ENCODE data around the gene DMRT2.

The DMRT2 gene

GRCh38 chr9:1096155-1096964 is 46.2 kb downstream of the DMRT2 start:
- no peak for DNase-seq

- no peak for DNase-seq
Measured at GRCh38 chr9:1098551-1098950, 48.4 kb downstream of the DMRT2 start.

DNA sequence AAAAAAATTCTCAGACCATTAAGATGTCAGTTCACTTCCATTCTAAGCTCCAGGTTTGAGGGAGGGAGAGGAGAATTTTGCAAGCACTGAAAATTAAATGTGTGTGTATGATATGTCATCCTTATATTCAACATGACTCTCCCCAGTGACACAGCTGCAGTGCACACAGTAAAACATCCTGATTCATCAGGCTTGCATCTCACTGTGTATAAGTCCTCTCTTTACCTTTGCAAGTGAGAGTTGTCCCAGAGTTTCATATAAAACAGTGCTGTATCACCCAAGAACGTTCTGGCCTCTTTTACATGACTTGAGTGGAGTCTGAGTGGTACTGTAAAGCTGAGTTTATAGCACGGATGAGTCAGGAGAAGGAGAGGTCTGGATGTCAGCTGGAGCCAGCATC is 50.0 kb downstream of the DMRT2 start:
- no peak for DNase-seq

DNA sequence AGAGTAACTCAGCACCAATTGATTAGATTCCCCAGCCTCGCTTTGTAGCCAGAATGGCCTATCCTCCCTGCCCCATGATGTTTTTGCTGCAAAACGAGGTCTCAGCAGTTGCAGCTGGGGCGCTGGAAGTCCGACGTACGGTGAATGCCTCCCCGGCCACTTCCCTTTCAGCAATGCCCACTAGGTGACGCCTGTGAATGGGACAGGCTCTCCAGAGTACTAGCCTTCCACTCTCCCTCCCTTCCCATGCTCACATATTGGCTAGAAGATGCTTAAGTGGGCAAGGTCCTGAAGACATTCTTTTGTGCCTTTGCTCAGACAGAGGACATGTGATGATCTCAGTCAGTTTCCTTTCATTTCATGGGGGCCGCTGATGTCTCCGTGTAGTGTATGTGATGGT is 50.8 kb downstream of the DMRT2 start:
- peak; percentile 65 for DNase-seq

- peak; percentile 9 for DNase-seq
Measured at GRCh38 chr9:1101846-1102641, 51.9 kb downstream of the DMRT2 start.

DNA sequence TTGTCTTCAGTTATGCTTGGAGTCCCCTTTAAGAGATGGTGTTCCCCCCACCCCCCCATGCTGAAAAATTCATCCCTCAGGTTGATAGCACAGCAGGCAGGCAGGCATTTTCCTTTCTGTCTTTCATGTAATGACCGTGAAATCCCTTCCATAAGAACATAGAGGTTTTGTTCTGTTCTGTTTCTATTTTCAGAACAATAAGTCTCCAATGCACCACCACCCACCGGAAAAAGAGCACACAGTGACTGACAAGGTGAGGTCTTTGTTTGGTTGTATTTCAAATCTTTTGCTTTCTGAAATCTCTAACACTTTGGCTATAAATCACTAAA is 52.4 kb downstream of the DMRT2 start:
- no peak for DNase-seq
